Kidney (tissue), 14 donors: ENCODE measurements around the gene RUNX1. TPM values are rescaled to one million over a fixed set of nuclear protein-coding genes. Genes with fewer than 3 reads are reported as not detected.

Experiments used
- DNase-seq, 5 donors: peaks; one replicate each; pipeline ENCODE4 v3.0.0-alpha.2; 2013 to 2020
- FAIRE-seq: peaks from 2 replicates; lab custom pipeline; 2012; peaks lifted over from hg19 to GRCh38; lab: Jason Lieb, UNC
- H3K27ac ChIP-seq, 2 donors: one replicate each; pipeline ENCODE4 v1.7.0; 2013; ENCODE audit warnings: low read depth in 2 of 2, low read length in 2 of 2, inconsistent platforms in 1 of 2
- H3K27me3 ChIP-seq: one replicate; pipeline ENCODE4 v1.7.1; 2013; ENCODE audit warnings: low read length, inconsistent platforms; ENCODE audit not compliant: control insufficient read depth, insufficient read depth
- H3K36me3 ChIP-seq, 3 donors: one replicate each; pipeline versions ENCODE4 v1.7.0 to v1.7.1; 2013; ENCODE audit warnings: low read length in 3 of 3, control low read depth in 1 of 3, inconsistent platforms in 1 of 3; ENCODE audit not compliant: insufficient read depth in 3 of 3, control insufficient read depth in 2 of 3
- H3K4me1 ChIP-seq, 3 donors: one replicate each; pipeline versions ENCODE4 v1.7.0 to v1.7.1; 2013; ENCODE audit warnings: low read length in 3 of 3, inconsistent platforms in 1 of 3, low read depth in 1 of 3; ENCODE audit not compliant: control insufficient read depth in 2 of 3, insufficient read depth in 2 of 3
- H3K4me3 ChIP-seq, 3 donors: one replicate each; pipeline versions ENCODE4 v1.7.0 to v1.8.1; 2013; ENCODE audit warnings: low read length in 3 of 3, control low read depth in 1 of 3, inconsistent platforms in 1 of 3
- H3K9ac ChIP-seq, 3 donors: one replicate each; pipeline versions ENCODE4 v1.7.0 to v1.7.1; 2013; ENCODE audit warnings: low read length in 3 of 3, control low read depth in 1 of 3, inconsistent platforms in 1 of 3
- H3K9me3 ChIP-seq, 3 donors: one replicate each; pipeline versions ENCODE4 v1.7.0 to v1.7.1; 2013; ENCODE audit warnings: low read length in 3 of 3, control low read depth in 1 of 3, inconsistent platforms in 1 of 3; ENCODE audit not compliant: control insufficient read depth in 2 of 3, insufficient read depth in 1 of 3
- intact Hi-C: fragments of 100-400 bp; cut with DNase I; formaldehyde crosslinking; loops from one replicate; pipeline ENCODE4 v1.11.1; 2022
- polyA plus RNA-seq: library from polyadenylated mRNA; stranded (reverse); fragments of 350-450 nt; fragmentation: Illumina TruSeq; extraction: RNeasy Lipid Tissue Mini Kit (QIAGEN cat#74804); gene quantifications from one replicate; pipeline ENCODE4 v1.2.3, GENCODE V29; 2014; ENCODE audit warnings: low read depth, low replicate concordance; ENCODE audit not compliant: insufficient read depth
- total RNA-seq: library from RNA; stranded (reverse); fragmentation: NEBNext Ultra II Directional; extraction: Animal tissue kit (Norgen Biotek cat#: 25700); gene quantifications from one replicate; pipeline ENCODE4 v1.2.1, GENCODE V29; 2021
- TF ChIP-seq, protein P1 (sequence below): IDR thresholded peaks from 3 replicates; pipeline ENCODE4 v1.5.1; 2012; ENCODE audit warnings: mild to moderate bottlenecking, moderate library complexity, borderline replicate concordance; ENCODE audit not compliant: insufficient read depth; ENCODE audit errors: extremely low read depth
- donor health status: control.
- donor health status: control.
- donor health status: control.
- donor health status: control.
- donor health status: control.
- donor health status: DM: yes; HTN: yes; CAD: no.
- donor health status: Normal renal cell carcinoma (clear cell type).

The RUNX1 gene
- total and polyA plus RNA-seq, 2 donors from 2014 or later = 1.3 to 58.0 TPM

DNA sequence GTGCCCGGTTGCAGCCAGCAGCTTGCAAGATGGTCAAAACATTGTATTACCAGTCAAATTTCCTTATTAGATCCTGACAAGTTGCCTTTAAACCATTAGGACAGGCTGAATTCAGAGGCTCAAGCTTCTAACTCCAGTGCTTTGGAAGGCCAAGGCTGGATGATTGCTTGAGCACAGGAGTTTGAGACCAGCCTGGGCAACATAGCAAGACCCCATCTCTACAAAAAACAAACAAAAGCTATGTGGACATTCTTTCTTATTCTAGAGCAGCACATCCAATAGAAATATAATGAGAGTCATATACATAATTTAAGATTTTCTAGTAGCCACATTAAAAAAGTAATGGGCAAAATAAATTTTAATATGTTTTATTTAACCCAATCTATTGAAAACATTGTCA is 149.3 kb downstream of the RUNX1 start:
- Histone ChIP-seq H3K36me3 (no peaks in the 10 kb centered on the region), H3K9ac (no peak overlapping the region), H3K4me1 (no peaks in the 10 kb centered on the region), H3K27ac (no peak overlapping the region), H3K27me3 (no peaks in the 10 kb centered on the region), H3K4me3 (no peak overlapping the region), H3K9me3 (peaks cover 0 to 12% (median 0%) of the 10 kb centered on the region in 3 donors)
- TF ChIP-seq, protein P1, sequence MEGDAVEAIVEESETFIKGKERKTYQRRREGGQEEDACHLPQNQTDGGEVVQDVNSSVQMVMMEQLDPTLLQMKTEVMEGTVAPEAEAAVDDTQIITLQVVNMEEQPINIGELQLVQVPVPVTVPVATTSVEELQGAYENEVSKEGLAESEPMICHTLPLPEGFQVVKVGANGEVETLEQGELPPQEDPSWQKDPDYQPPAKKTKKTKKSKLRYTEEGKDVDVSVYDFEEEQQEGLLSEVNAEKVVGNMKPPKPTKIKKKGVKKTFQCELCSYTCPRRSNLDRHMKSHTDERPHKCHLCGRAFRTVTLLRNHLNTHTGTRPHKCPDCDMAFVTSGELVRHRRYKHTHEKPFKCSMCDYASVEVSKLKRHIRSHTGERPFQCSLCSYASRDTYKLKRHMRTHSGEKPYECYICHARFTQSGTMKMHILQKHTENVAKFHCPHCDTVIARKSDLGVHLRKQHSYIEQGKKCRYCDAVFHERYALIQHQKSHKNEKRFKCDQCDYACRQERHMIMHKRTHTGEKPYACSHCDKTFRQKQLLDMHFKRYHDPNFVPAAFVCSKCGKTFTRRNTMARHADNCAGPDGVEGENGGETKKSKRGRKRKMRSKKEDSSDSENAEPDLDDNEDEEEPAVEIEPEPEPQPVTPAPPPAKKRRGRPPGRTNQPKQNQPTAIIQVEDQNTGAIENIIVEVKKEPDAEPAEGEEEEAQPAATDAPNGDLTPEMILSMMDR = no peak
- no peak for FAIRE-seq
- no peak for DNase-seq
- intact Hi-C loops = no loop called here

DNA sequence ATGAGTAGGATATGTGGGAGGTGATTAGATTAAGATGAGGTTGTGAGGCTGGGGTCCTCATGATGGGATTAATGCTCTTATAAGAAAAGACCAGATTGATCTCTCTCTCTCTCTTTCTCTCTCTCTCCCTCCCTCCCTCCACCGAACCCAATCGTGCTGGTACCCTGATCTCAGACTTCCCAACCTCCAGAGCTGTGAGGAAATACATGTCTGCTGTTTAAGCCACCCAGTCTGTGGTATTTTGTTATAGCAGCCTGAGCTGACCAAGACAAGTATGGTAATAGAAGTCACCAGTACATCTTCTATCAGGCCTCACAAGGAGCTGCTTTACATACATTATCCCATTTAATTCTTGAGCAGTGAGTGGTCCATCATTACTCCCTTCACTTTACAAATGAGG is 149.8 kb downstream of the RUNX1 start:
- H3K27ac ChIP-seq = no peak overlapping the region
- no peak overlapping the region for H3K9ac ChIP-seq
- peaks cover 0 to 12% (median 0%) of the 10 kb centered on the region in 3 donors for H3K9me3 ChIP-seq
- no peaks in the 10 kb centered on the region for H3K4me1 ChIP-seq
- FAIRE-seq = no peak
- TF ChIP-seq, protein P1 = no peak
- intact Hi-C loops = no loop called here
- DNase-seq = no peak
- no peaks in the 10 kb centered on the region for H3K27me3 ChIP-seq
- no peak overlapping the region for H3K4me3 ChIP-seq
- no peaks in the 10 kb centered on the region for H3K36me3 ChIP-seq

DNA sequence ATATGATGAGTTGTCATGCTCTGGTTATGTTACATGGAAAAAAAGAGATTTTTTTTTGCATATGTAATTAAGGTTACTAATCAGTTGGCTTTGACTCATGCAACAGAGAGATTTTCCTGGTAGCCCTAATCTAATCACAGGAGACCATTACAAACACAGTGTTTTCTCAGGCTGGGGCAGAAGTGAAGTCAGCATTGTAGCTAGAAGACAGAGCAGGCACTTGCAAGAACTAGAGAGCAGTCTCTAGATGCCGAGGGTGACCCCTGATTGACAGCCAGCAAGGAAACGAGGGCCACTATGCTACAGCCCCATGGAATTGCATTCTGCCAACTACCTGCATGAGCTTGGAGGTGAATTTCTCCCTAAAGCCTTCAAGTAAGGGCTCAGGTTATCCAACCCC is 151.3 kb downstream of the RUNX1 start:
- Histone ChIP-seq H3K36me3 (no peaks in the 10 kb centered on the region), H3K9ac (no peak overlapping the region), H3K27me3 (peaks cover 9% of the 10 kb centered on the region), H3K4me3 (no peak overlapping the region), H3K9me3 (peaks cover 0 to 12% (median 0%) of the 10 kb centered on the region in 3 donors), H3K27ac (no peak overlapping the region), H3K4me1 (no peaks in the 10 kb centered on the region)
- intact Hi-C loops = no loop called here
- DNase-seq = no peak
- TF ChIP-seq, protein P1 = no peak
- no peak for FAIRE-seq

DNA sequence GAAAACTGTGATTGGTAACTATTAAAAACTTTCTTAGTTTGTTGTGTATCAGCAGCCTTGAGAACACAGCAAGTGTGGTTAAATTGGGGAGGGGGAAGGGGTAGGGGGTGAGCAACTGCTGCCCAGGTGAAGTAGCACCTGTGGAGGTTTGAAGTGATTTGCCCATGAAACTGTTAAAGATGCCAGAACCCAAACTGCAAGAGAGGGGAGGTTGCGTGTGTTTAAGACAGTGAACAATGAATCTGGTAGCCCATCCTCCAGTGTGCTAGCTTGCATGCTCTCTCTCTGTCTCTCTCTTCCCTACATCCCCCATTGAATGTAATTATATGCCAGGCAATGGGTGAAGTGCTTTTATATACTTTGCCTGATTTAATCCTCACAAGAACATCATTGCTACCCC is 154.7 kb downstream of the RUNX1 start:
- Histone ChIP-seq H3K4me3 (no peak overlapping the region), H3K9ac (no peak overlapping the region), H3K36me3 (no peaks in the 10 kb centered on the region), H3K27me3 (peaks cover 24% of the 10 kb centered on the region), H3K9me3 (peaks cover 0 to 12% (median 0%) of the 10 kb centered on the region in 3 donors), H3K4me1 (peaks cover 0 to 4% (median 0%) of the 10 kb centered on the region in 3 donors), H3K27ac (no peak overlapping the region)
- DNase-seq (no peak), FAIRE-seq (no peak)
- intact Hi-C loops = no loop called here
- TF ChIP-seq, protein P1 = no peak
